ENCODE data around the gene PHACTR2. TPM values are rescaled to one million over a fixed set of nuclear protein-coding genes. Genes with fewer than 3 reads are reported as not detected.

The PHACTR2 gene
- total RNA-seq, 6 experiments from 2014 or later = 66.7 to 92.7 (median 84.1) TPM

- peak; percentile 75 for DNase-seq
- Mint-ChIP-seq H3K27me3 (ENCODE audit: insufficient read depth) (no peaks in the 10 kb centered on the region), H3K36me3 (ENCODE audit: low read depth) (peaks cover 16% of the 10 kb centered on the region), H3K4me1 (ENCODE audit: low read depth) (peaks cover 49% of the 10 kb centered on the region), H3K9me3 (peaks cover 5% of the 10 kb centered on the region), H3K27ac (peak overlapping the region; percentile 75), H3K4me3 (peak overlapping the region; percentile 75)
- TF ChIP-seq CTCF (IDR thresholded peaks at IDR 0.05) = no peak
These were observed 4.1 kb upstream of the PHACTR2 start for GRCh38 chr6:143673669-143674068.

GRCh38 chr6:143674483-143675381 is 3.0 kb upstream of the PHACTR2 start:
- Mint-ChIP-seq H3K36me3 (ENCODE audit: low read depth) (peaks cover 5% of the 10 kb centered on the region), H3K9me3 (no peaks in the 10 kb centered on the region), H3K4me1 (ENCODE audit: low read depth) (peaks cover 56% of the 10 kb centered on the region), H3K27ac (peak overlapping the region; percentile 75), H3K27me3 (ENCODE audit: insufficient read depth) (no peaks in the 10 kb centered on the region), H3K4me3 (peak overlapping the region; percentile 62)
- no peak for DNase-seq
- no peak for TF ChIP-seq CTCF (IDR thresholded peaks at IDR 0.05)

- H3K4me1 Mint-ChIP-seq (ENCODE audit: low read depth) = peaks cover 63% of the 10 kb centered on the region
- H3K36me3 Mint-ChIP-seq (ENCODE audit: low read depth) = peaks cover 5% of the 10 kb centered on the region
- no peak for TF ChIP-seq CTCF (IDR thresholded peaks at IDR 0.05)
- peak overlapping the region; percentile 75 for H3K27ac Mint-ChIP-seq
- DNase-seq = no peak
- no peaks in the 10 kb centered on the region for H3K27me3 Mint-ChIP-seq (ENCODE audit: insufficient read depth)
- no peak overlapping the region for H3K4me3 Mint-ChIP-seq
- H3K9me3 Mint-ChIP-seq = no peaks in the 10 kb centered on the region
These were observed 2.3 kb upstream of the PHACTR2 start for GRCh38 chr6:143675382-143675900.

- no peak overlapping the region for H3K4me3 Mint-ChIP-seq
- H3K27me3 Mint-ChIP-seq (ENCODE audit: insufficient read depth) = no peaks in the 10 kb centered on the region
- peaks cover 7% of the 10 kb centered on the region for H3K36me3 Mint-ChIP-seq (ENCODE audit: low read depth)
- peak; percentile 32 for DNase-seq
- H3K9me3 Mint-ChIP-seq = no peaks in the 10 kb centered on the region
- H3K4me1 Mint-ChIP-seq (ENCODE audit: low read depth) = peaks cover 68% of the 10 kb centered on the region
- peak overlapping the region; percentile 75 for H3K27ac Mint-ChIP-seq
- TF ChIP-seq CTCF (IDR thresholded peaks at IDR 0.05) = no peak
These were observed 1.8 kb upstream of the PHACTR2 start for GRCh38 chr6:143675946-143676345.

- no peak overlapping the region for H3K4me3 Mint-ChIP-seq
- peaks cover 74% of the 10 kb centered on the region for H3K4me1 Mint-ChIP-seq (ENCODE audit: low read depth)
These were observed 1.2 kb upstream of the PHACTR2 start for GRCh38 chr6:143676437-143677045.

More at GRCh38 chr6:143676437-143677045, 1.2 kb upstream of the PHACTR2 start:
- Mint-ChIP-seq H3K9me3 (no peaks in the 10 kb centered on the region), H3K27ac (no peak overlapping the region; the same call in 1 of the 2 replicates), H3K27me3 (ENCODE audit: insufficient read depth) (no peaks in the 10 kb centered on the region), H3K36me3 (ENCODE audit: low read depth) (peaks cover 8% of the 10 kb centered on the region)
- TF ChIP-seq CTCF (IDR thresholded peaks at IDR 0.05) = no peak
- DNase-seq = no peak
